ENCODE results near the gene PLPPR3. TPM values are rescaled to one million over a fixed set of nuclear protein-coding genes. Genes with fewer than 3 reads are reported as not detected.
A peak's percentile ranks its signal among the peaks of the same experiment; 100 is the strongest.

The PLPPR3 gene
- total and polyA plus RNA-seq, 9 of the 15 experiments (the other 6 are each of a cell fraction or from before 2014, with no cell fraction given): 0.01 to 48.2 (median 8.6) TPM

DNA sequence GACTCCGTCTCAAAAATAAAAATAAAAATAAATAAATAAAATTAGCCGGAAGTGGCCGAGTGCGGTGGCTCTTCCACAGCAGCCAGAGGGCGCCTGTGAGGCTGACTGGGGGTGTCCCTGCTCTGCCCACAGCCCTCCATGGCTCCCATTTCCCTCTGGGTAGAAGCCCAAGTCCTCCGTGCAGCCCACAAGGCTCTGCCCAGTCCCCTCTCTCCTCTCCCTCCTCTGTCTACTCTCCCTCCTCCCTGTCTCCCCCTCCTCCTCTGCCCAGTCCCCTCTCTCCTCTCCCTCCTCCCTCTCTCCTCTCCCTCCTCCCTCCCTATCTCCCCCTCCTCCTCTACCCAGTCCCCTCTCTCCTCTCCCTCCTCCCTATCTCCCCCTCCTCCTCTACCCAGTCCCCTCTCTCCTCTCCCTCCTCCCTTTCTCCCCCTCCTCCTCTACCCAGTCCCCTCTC lies 50.4 kb downstream of the PLPPR3 start (continued):
- peak; percentile 68; the same call in 1 of the 2 replicates for TF ChIP-seq REST (IDR thresholded peaks at IDR 0.05; ENCODE audit: borderline replicate concordance)
- TF ChIP-seq REST (CRISPR knock-in tag; IDR thresholded peaks at IDR 0.05; ENCODE audit: low read depth): no peak
- TF ChIP-seq RBM39 (optimal IDR thresholded peaks at IDR 0.05; ENCODE audit: low read depth, low read length): no peak
- no peak for TF ChIP-seq MYBL2 (IDR thresholded peaks at IDR 0.05; ENCODE audit: low read depth)
- no peak for TF ChIP-seq MYBL2 (CRISPR knock-in tag; IDR thresholded peaks at IDR 0.05; ENCODE audit: borderline replicate concordance)
- no peak for TF ChIP-seq ZNF217 (CRISPR knock-in tag; IDR thresholded peaks at IDR 0.05)
- TF ChIP-seq ERF (CRISPR knock-in tag; IDR thresholded peaks at IDR 0.05): no peak
- no peak for TF ChIP-seq PTRF (tag; IDR thresholded peaks at IDR 0.05)
- TF ChIP-seq MTA2 (IDR thresholded peaks at IDR 0.05; ENCODE audit: low read depth): 0 out of 2 replicates have a peak, but pooled peaks have one; percentile 6
- peak; percentile 74 for TF ChIP-seq CHD4 (IDR thresholded peaks at IDR 0.05; ENCODE audit: insufficient read depth, insufficient replicate concordance, low read depth, low read length, poor library complexity, severe bottlenecking)
- TF ChIP-seq, protein P1, sequence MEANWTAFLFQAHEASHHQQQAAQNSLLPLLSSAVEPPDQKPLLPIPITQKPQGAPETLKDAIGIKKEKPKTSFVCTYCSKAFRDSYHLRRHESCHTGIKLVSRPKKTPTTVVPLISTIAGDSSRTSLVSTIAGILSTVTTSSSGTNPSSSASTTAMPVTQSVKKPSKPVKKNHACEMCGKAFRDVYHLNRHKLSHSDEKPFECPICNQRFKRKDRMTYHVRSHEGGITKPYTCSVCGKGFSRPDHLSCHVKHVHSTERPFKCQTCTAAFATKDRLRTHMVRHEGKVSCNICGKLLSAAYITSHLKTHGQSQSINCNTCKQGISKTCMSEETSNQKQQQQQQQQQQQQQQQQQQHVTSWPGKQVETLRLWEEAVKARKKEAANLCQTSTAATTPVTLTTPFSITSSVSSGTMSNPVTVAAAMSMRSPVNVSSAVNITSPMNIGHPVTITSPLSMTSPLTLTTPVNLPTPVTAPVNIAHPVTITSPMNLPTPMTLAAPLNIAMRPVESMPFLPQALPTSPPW (CRISPR knock-in tag; IDR thresholded peaks at IDR 0.05): peak; percentile 70
- TF ChIP-seq CC2D1A (IDR thresholded peaks at IDR 0.05): peak; percentile 72; the same call in 1 of the 2 replicates
- TF ChIP-seq MAZ (CRISPR knock-in tag; conservative IDR thresholded peaks at IDR 0.05 in 1 of 2, IDR thresholded peaks at IDR 0.05 in 1 of 2): peak; percentile 30 to 73; a peak in 2 of 4 replicates
- no peak for TF ChIP-seq FOXJ3 (CRISPR knock-in tag; IDR thresholded peaks at IDR 0.05)
- TF ChIP-seq PCBP2 (IDR thresholded peaks at IDR 0.05; ENCODE audit: low read depth, low read length, poor library complexity, severe bottlenecking): peak; percentile 91
- TF ChIP-seq THRAP3 (IDR thresholded peaks at IDR 0.05; ENCODE audit: borderline replicate concordance): no peak
- TF ChIP-seq ZNF263 (CRISPR knock-in tag; IDR thresholded peaks at IDR 0.05; ENCODE audit: borderline replicate concordance): peak; percentile 100

Data from K562 (cell line).